HG02759 (cell line): ENCODE results near the gene ZNF140.

Experiments used
- ATAC-seq: cut with Tn5 transposase; IDR thresholded peaks from one replicate; pipeline ENCODE4 v1.9.1; 2021; ENCODE audit warnings: mild to moderate bottlenecking, moderate library complexity; ENCODE audit not compliant: unreplicated experiment

Gene ZNF140

GRCh38 chr12:133080368-133081158 lies at the start of gene ZNF140:
Gene ZNF140 (plus strand): TSS chr12:133080923. CDS start chr12:133081321, 398 bp downstream.
- ATAC-seq: peak; percentile 79

- ATAC-seq: peak; percentile 98
These were observed 43.3 kb upstream of the ZNF140 start, which contains the start of gene ZNF84 for GRCh38 chr12:133037207-133038005. Gene ZNF84 (plus strand): TSS chr12:133037509. CDS start chr12:133041468, 3,959 bp downstream.

- ATAC-seq: no peak
These were observed 42.5 kb upstream of the ZNF140 start for GRCh38 chr12:133038118-133038709.

- ATAC-seq: no peak
These were observed 34.0 kb upstream of the ZNF140 start for GRCh38 chr12:133046698-133047097.

GRCh38 chr12:133057446-133057845 lies 23.3 kb upstream of the ZNF140 start:
- ATAC-seq: no peak

- no peak for ATAC-seq
These were observed 22.3 kb upstream of the ZNF140 start for GRCh38 chr12:133058203-133059113.

- no peak for ATAC-seq
These were observed 18.8 kb upstream of the ZNF140 start for GRCh38 chr12:133061954-133062353.

GRCh38 chr12:133063556-133063955 lies 17.2 kb upstream of the ZNF140 start:
- no peak for ATAC-seq

GRCh38 chr12:133073836-133074235 lies 6.9 kb upstream of the ZNF140 start:
- no peak for ATAC-seq

- ATAC-seq: peak; percentile 75
These were observed 726 bp upstream of the ZNF140 start for GRCh38 chr12:133080026-133080367.

- ATAC-seq: no peak
These were observed 547 bp downstream of the ZNF140 start for GRCh38 chr12:133081159-133081780.

GRCh38 chr12:133083345-133083744 lies 2.6 kb downstream of the ZNF140 start:
- ATAC-seq: no peak

- no peak for ATAC-seq
These were observed 24.9 kb downstream of the ZNF140 start for GRCh38 chr12:133105620-133106019.

- no peak for ATAC-seq
These were observed 25.5 kb downstream of the ZNF140 start for GRCh38 chr12:133106253-133106652.

GRCh38 chr12:133107121-133107520 lies 26.4 kb downstream of the ZNF140 start:
- ATAC-seq: no peak

GRCh38 chr12:133108150-133108549 lies 27.4 kb downstream of the ZNF140 start:
- no peak for ATAC-seq

- no peak for ATAC-seq
These were observed 39.9 kb downstream of the ZNF140 start for GRCh38 chr12:133120385-133121191.

- no peak for ATAC-seq
These were observed 44.0 kb downstream of the ZNF140 start for GRCh38 chr12:133124674-133125073.

GRCh38 chr12:133129368-133130037 lies 48.8 kb downstream of the ZNF140 start:
- ATAC-seq: no peak
